Suprapubic skin (tissue), 4 donors: Measurements from ENCODE around the gene SRRM2.

Source experiments
- CTCF ChIP-seq, 2 donors: fragments of 200-600 bp in 1 of 2; fragments of 450-650 bp in 1 of 2; sonication (generic) in 1 of 2; IDR thresholded peaks; one replicate each; pipeline ENCODE4 v1.5.1; 2016 to 2019; ENCODE audit warnings: antibody characterized with exemption in 2 of 2, mild to moderate bottlenecking in 1 of 2, moderate library complexity in 1 of 2
- EP300 ChIP-seq: sonication (generic); formaldehyde crosslinking; IDR thresholded peaks from one replicate; pipeline ENCODE4 v1.6.1; 2017; ENCODE audit warnings: antibody characterized with exemption
- POLR2A ChIP-seq, 2 donors: fragments of 450-650 bp; IDR thresholded peaks; one replicate each; pipeline ENCODE4 v1.6.1; 2017; ENCODE audit warnings: antibody characterized with exemption in 2 of 2, mild to moderate bottlenecking in 2 of 2, moderate library complexity in 2 of 2
- POLR2AphosphoS5 ChIP-seq, 3 donors: sonication (generic); formaldehyde crosslinking; IDR thresholded peaks; one replicate each; pipeline ENCODE4 v1.6.1; 2017; ENCODE audit warnings: antibody characterized with exemption in 3 of 3

GRCh38 chr16:2707368-2708289, 44.8 kb upstream of the SRRM2 start:
- TF ChIP-seq POLR2A (IDR thresholded peaks at IDR 0.05) (no peak), CTCF (IDR thresholded peaks at IDR 0.05) (no peak), POLR2AphosphoS5 (IDR thresholded peaks at IDR 0.05) (no peak), EP300 (no peak)
